Choroid plexus epithelial cell (primary cell): Measurements from ENCODE around the gene OSBPL9.

ENCODE experiments used
- DNase-seq: peaks from one replicate; pipeline ENCODE4 v3.0.0-alpha.2; 2010; ENCODE audit warnings: low read depth
- H3K4me3 ChIP-seq: 2 replicates; pipeline ENCODE4 v1.5.1; 2011; ENCODE audit warnings: low read depth, mild to moderate bottlenecking, control low read depth, low read length, moderate library complexity
- CTCF ChIP-seq: conservative IDR thresholded peaks from 2 replicates; pipeline ENCODE4 v1.5.1; 2011; ENCODE audit warnings: low read depth, mild to moderate bottlenecking, control low read depth, inconsistent platforms, low read length, moderate library complexity

Gene OSBPL9

GRCh38 chr1:51776408-51776807 lies 159.5 kb downstream of the OSBPL9 start:
- no peak for DNase-seq
- no peak overlapping the region for H3K4me3 ChIP-seq
- TF ChIP-seq CTCF = no peak

- H3K4me3 ChIP-seq = no peak overlapping the region
- DNase-seq = no peak
- TF ChIP-seq CTCF = no peak
Measured at GRCh38 chr1:51780927-51781326, 164.0 kb downstream of the OSBPL9 start.

- no peak for TF ChIP-seq CTCF
- DNase-seq = peak; percentile 51
- no peak overlapping the region for H3K4me3 ChIP-seq
Measured at GRCh38 chr1:51784997-51785421, 168.1 kb downstream of the OSBPL9 start.

GRCh38 chr1:51788938-51789337 lies 172.0 kb downstream of the OSBPL9 start:
- no peak overlapping the region for H3K4me3 ChIP-seq
- no peak for DNase-seq
- no peak for TF ChIP-seq CTCF

- no peak overlapping the region for H3K4me3 ChIP-seq
- no peak for TF ChIP-seq CTCF
- no peak for DNase-seq
Measured at GRCh38 chr1:51789342-51789741, 172.4 kb downstream of the OSBPL9 start.

GRCh38 chr1:51790385-51790784 lies 173.5 kb downstream of the OSBPL9 start:
- H3K4me3 ChIP-seq = no peak overlapping the region
- no peak for DNase-seq
- no peak for TF ChIP-seq CTCF

GRCh38 chr1:51791888-51792287 lies 175.0 kb downstream of the OSBPL9 start:
- H3K4me3 ChIP-seq = no peak overlapping the region
- DNase-seq = no peak
- no peak for TF ChIP-seq CTCF
